ENCODE measurements around the gene DESI1.

DNA sequence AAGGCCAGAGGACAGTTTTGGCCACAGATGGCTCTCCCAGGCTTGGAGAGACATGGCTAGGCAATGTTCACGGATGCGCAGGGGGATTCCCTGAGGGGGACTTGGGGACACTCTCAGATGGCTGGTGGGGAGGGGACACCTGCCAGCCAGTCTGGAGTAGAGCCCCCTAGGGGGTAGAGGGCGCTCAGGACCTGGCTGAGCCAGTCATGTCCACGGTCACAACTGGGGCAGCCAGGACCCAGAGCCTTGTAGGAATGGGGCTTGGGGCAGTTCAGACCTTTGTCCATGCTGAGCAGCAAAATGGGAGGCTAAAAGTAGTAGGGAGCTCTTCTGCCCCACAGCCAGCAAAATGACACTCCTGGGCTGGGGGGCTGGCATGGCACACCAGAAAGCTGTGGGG, 58.4 kb downstream of the DESI1 start:
- TF ChIP-seq CTCF (IDR thresholded peaks at IDR 0.05) (no peak), POLR2A (IDR thresholded peaks at IDR 0.05) (no peak)

Data from uterus (tissue), 2 donors.